ENCODE data around the gene ATP9A.

GRCh38 chr20:51643390-51643789 lies 124.8 kb downstream of the ATP9A start:
- TF ChIP-seq POLR2A (IDR thresholded peaks at IDR 0.05; ENCODE audit: low read depth, low read length), result no peak
- no peak for TF ChIP-seq POU2F2 (IDR thresholded peaks at IDR 0.05; ENCODE audit: low read depth, low read length)
- no peak for TF ChIP-seq POLR2AphosphoS5 (IDR thresholded peaks at IDR 0.05; ENCODE audit: low read depth, low read length)
- TF ChIP-seq PAX5 (IDR thresholded peaks at IDR 0.05; ENCODE audit: insufficient read depth, low read length, severe bottlenecking), result no peak
- TF ChIP-seq TAF1 (IDR thresholded peaks at IDR 0.05; ENCODE audit: low read depth, low read length), result no peak
- no peak for TF ChIP-seq SPI1 (IDR thresholded peaks at IDR 0.05; ENCODE audit: low read depth, low read length)
